B cell (primary cell): ENCODE measurements around the gene PTP4A1. TPM values are rescaled to one million over a fixed set of nuclear protein-coding genes. Genes with fewer than 3 reads are reported as not detected.

Experiments used
- ATAC-seq: fragments of 200-7000 bp; cut with Tn5 transposase; one replicate; pipeline ENCODE4 v1.10.0; 2021; ENCODE audit warnings: low read depth, mild to moderate bottlenecking, moderate number of reproducible peaks, moderate library complexity
- CTCF ChIA-PET: fragments of 350-600 bp; sonication (Branson Sonifier 250); formaldehyde crosslinking; loops from one replicate; lab custom pipeline; 2021; ENCODE audit warnings: antibody characterized with exemption, inconsistent platforms; lab: Charles Lee
- POLR2A ChIA-PET: fragments of 350-600 bp; sonication (Branson Sonifier 250); formaldehyde crosslinking; loops from one replicate; lab custom pipeline; 2021; ENCODE audit warnings: antibody characterized with exemption; lab: Charles Lee
- DNase-seq: peaks from one replicate; pipeline ENCODE4 v3.0.0; 2013
- H2AFZ ChIP-seq: 2 replicates; pipeline ENCODE4 v1.6.1; 2012; ENCODE audit warnings: mild to moderate bottlenecking, low read depth, low read length; ENCODE audit not compliant: insufficient read depth, poor library complexity, severe bottlenecking
- H3K27ac ChIP-seq, 2 donors: 1 replicate in 1 of 2; 2 replicates in 1 of 2; pipeline ENCODE4 v1.5.1; 2012 to 2013; ENCODE audit warnings: low read length in 2 of 2, mild to moderate bottlenecking in 2 of 2, moderate library complexity in 1 of 2
- H3K27me3 ChIP-seq, 4 experiments: fragments of 200-600 bp in 1 of 4; sonication (generic) in 1 of 4; replicated peaks in 1 of 4; 1 replicate in 2 of 4; 2 replicates in 2 of 4; pipeline versions ENCODE4 v1.6.1 to v1.7.0; 2013 to 2016; ENCODE audit warnings: low read length in 3 of 4, mild to moderate bottlenecking in 2 of 4, mixed read lengths in 1 of 4, moderate library complexity in 1 of 4; ENCODE audit not compliant: insufficient read depth in 4 of 4, control insufficient read depth in 3 of 4; ENCODE audit errors: control extremely low read depth in 1 of 4
- H3K36me3 ChIP-seq, 2 experiments: replicated peaks in 1 of 2; 1 replicate in 1 of 2; 2 replicates in 1 of 2; pipeline versions ENCODE4 v1.6.1 to v1.7.1; 2013; ENCODE audit warnings: low read length in 1 of 2; ENCODE audit not compliant: insufficient read depth in 2 of 2, control insufficient read depth in 1 of 2; ENCODE audit errors: control extremely low read depth in 1 of 2, extremely low read depth in 1 of 2
- H3K4me1 ChIP-seq, 2 donors: fragments of 200-600 bp in 1 of 2; sonication (generic) in 1 of 2; 1 replicate in 1 of 2; 2 replicates in 1 of 2; pipeline versions ENCODE4 v1.5.1 to v1.6.1; 2013 to 2017; ENCODE audit warnings: low read length in 2 of 2; ENCODE audit not compliant: control insufficient read depth in 2 of 2, insufficient read depth in 2 of 2
- H3K4me2 ChIP-seq: replicated peaks from 2 replicates; pipeline ENCODE3; 2012; ENCODE audit warnings: mild to moderate bottlenecking, low read depth, low read length; ENCODE audit not compliant: poor library complexity, severe bottlenecking
- H3K4me3 ChIP-seq, 5 experiments: fragments of 200-600 bp in 1 of 5; sonication (generic) in 1 of 5; 1 replicate in 3 of 5; 2 replicates in 2 of 5; pipeline versions ENCODE4 v1.5.1 to v1.7.0; 2011 to 2016; ENCODE audit warnings: low read length in 4 of 5, mild to moderate bottlenecking in 4 of 5, low read depth in 2 of 5, control low read depth in 1 of 5, moderate library complexity in 1 of 5; ENCODE audit not compliant: insufficient read depth in 1 of 5; ENCODE audit errors: control extremely low read depth in 1 of 5, extremely low read depth in 1 of 5
- H3K79me2 ChIP-seq: fragments of 200-600 bp; sonication (generic); one replicate; pipeline ENCODE4 v1.6.0; 2016; ENCODE audit warnings: low read length; ENCODE audit not compliant: control insufficient read depth, insufficient read depth
- H3K9ac ChIP-seq: fragments of 200-600 bp; sonication (generic); 2 replicates; pipeline ENCODE4 v1.6.1; 2017; ENCODE audit warnings: mild to moderate bottlenecking, low read length, moderate library complexity
- H3K9me3 ChIP-seq, 3 donors: one replicate each; pipeline versions ENCODE4 v1.6.1 to v1.7.1; 2013; ENCODE audit warnings: low read length in 2 of 3; ENCODE audit not compliant: control insufficient read depth in 2 of 3, insufficient read depth in 1 of 3; ENCODE audit errors: control extremely low read depth in 1 of 3
- H4K20me1 ChIP-seq: 2 replicates; pipeline ENCODE4 v1.6.0; 2012; ENCODE audit warnings: mild to moderate bottlenecking, low read length; ENCODE audit not compliant: insufficient read depth, control insufficient read depth, poor library complexity, severe bottlenecking
- H3K27ac Mint-ChIP-seq: one replicate; pipeline ENCODE4 v1.8.0; 2021; ENCODE audit warnings: mixed read lengths
- H3K27me3 Mint-ChIP-seq: one replicate; pipeline ENCODE4 v1.8.0; 2021; ENCODE audit warnings: mixed read lengths
- H3K4me1 Mint-ChIP-seq: one replicate; pipeline ENCODE4 v1.8.0; 2021; ENCODE audit warnings: mixed read lengths
- H3K4me3 Mint-ChIP-seq: one replicate; pipeline ENCODE4 v1.8.0; 2021; ENCODE audit warnings: mixed read lengths
- H3K9me3 Mint-ChIP-seq: one replicate; pipeline ENCODE4 v1.8.0; 2022; ENCODE audit warnings: mixed read lengths; ENCODE audit not compliant: insufficient read depth
- CTCF ChIP-seq: fragments of 200-600 bp; IDR thresholded peaks from one replicate; pipeline ENCODE4 v1.8.0; 2022; ENCODE audit warnings: antibody characterized with exemption, mild to moderate bottlenecking
- EZH2 ChIP-seq: IDR thresholded peaks from 2 replicates; pipeline ENCODE4 v1.6.1; 2012; ENCODE audit warnings: borderline replicate concordance, low read depth, mild to moderate bottlenecking, moderate library complexity, low read length; ENCODE audit not compliant: insufficient read depth, poor library complexity, severe bottlenecking
- WGBS: methylation state at CpG from one replicate; pipeline ENCODE4 v1.1.5; 2013; ENCODE audit warnings: missing lambda C conversion rate; ENCODE audit not compliant: insufficient coverage; 5-methylcytosine and 5-hydroxymethylcytosine counted together
- intact Hi-C: fragments of 100-400 bp; cut with micrococcal nuclease; formaldehyde crosslinking; loops from one replicate; pipeline ENCODE4 v1.10.0; 2022
- polyA plus RNA-seq: library from polyadenylated mRNA; depleted of rRNA; stranded (reverse); fragments of >200 nt; gene quantifications from 2 replicates; pipeline ENCODE4 v1.2.3, GENCODE V29; 2012
- total RNA-seq, 2 donors: library from RNA; stranded (reverse); fragments of 120-200 nt in 1 of 2; gene quantifications; 1 replicate in 1 of 2; 2 replicates in 1 of 2; pipeline versions ENCODE4 v1.2.3 to v1.2.4, GENCODE V29; 2013 to 2022

PTP4A1 gene
- total and polyA plus RNA-seq, 2 donors (not counting 1 experiment from before 2014, with no cell fraction given) = 33.7 to 80.6 TPM

DNA sequence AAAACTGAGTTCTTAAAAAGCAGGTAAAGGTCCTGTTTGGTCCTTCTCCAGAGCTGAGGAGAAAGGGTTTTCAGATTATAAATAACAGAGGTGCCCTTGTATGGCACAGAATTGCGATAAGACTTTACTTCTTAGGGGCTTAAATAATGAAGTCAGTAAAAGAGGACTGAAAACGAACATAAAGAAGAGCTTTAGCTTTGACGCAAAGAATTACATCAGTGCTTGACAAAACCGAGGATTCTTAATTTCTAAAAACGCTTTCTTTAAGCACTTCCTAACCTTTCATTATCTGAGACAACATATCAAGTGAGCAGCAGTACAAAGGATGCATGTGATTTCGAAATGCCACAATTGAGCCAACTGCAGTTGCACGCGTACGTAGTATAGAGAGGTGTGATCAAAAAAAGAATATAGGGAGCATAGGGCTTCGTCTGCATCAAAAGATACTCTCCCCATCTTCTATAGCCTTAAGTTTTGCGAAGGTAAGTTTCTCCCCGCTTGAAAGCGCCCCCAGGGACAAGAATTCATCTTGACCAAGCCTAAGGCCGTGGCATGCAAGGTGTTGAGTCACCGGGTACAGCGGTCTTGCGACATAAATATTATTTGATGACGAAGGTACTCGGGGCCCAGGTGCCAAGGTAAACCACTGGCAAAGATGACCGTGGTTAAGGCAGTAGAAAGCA lies 778 bp upstream of the PTP4A1 start:
- Mint-ChIP-seq H3K9me3 (no peaks in the 10 kb centered on the region), H3K27ac (peak overlapping the region; percentile 100), H3K4me1 (peaks cover 30% of the 10 kb centered on the region), H3K4me3 (peak overlapping the region; percentile 87), H3K27me3 (no peaks in the 10 kb centered on the region)
- H3K36me3 ChIP-seq = peaks cover 0 to 3% of the 10 kb centered on the region in 2 experiments
- H3K27ac ChIP-seq = peak overlapping the region; percentile 94 to 99
- intact Hi-C loops = loop anchor here (2.0 to 10.0 kb wide), 3 partner anchors 116 to 1287 kb away; partner anchors contain the start of gene KHDRBS2
- ATAC-seq (peak; percentile 5), DNase-seq (no peak)
- H3K4me2 ChIP-seq = peak overlapping the region; percentile 86
- CTCF ChIA-PET = interaction anchor here (1.5 kb wide), 1 partner anchor 193 kb away, joined by 3 read pairs; no protein-coding TSS in a partner anchor
- H3K27me3 ChIP-seq = peaks cover 0 to 2% (median 0%) of the 10 kb centered on the region in 4 experiments
- H4K20me1 ChIP-seq = peaks cover 32% of the 10 kb centered on the region
- H3K9ac ChIP-seq = peak overlapping the region; percentile 98
- H2AFZ ChIP-seq = peak overlapping the region; percentile 87
- H3K4me3 ChIP-seq = peak overlapping the region; percentile 61 to 94 (median 88)
- H3K4me1 ChIP-seq = peaks cover 16 to 19% of the 10 kb centered on the region in 2 donors
- WGBS = 25% methylated on average over 13 of the region's 20 CpGs
- TF ChIP-seq EZH2 = no peak
- TF ChIP-seq CTCF = no peak
- peaks cover 29% of the 10 kb centered on the region for H3K79me2 ChIP-seq
- H3K9me3 ChIP-seq = no peaks in the 10 kb centered on the region
- POLR2A ChIA-PET = no interaction called here

DNA sequence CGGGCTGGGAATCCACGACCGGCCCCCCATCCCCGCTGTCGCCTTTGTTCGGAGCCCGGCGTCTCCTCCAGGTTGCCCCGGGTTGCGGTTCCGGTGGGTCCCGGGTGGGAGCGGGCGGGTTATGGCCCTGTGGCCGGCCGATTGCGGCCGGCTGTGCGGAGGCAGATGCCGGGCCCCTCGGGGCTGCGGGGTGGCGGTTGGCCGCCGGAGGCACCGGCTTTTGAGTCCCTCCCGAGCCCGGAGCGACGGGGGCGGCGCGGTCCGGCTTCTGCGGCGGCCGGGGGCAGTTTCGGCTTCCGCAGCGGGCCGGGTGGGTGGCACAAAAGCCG lies 431 bp downstream of the PTP4A1 start:
- Mint-ChIP-seq H3K4me3 (peak overlapping the region; percentile 87), H3K4me1 (peaks cover 31% of the 10 kb centered on the region), H3K27ac (peak overlapping the region; percentile 100), H3K9me3 (no peaks in the 10 kb centered on the region), H3K27me3 (no peaks in the 10 kb centered on the region)
- POLR2A ChIA-PET = interaction anchor here (2.5 kb wide), 1 partner anchor 63 kb away, joined by 13 read pairs; the partner anchor contains the start of gene PHF3
- ATAC-seq (peak; percentile 4), DNase-seq (no peak)
- Histone ChIP-seq H4K20me1 (peaks cover 40% of the 10 kb centered on the region), H3K27me3 (peaks cover 0 to 2% (median 0%) of the 10 kb centered on the region in 4 experiments), H3K4me1 (peaks cover 16 to 19% of the 10 kb centered on the region in 2 donors), H2AFZ (peak overlapping the region; percentile 64), H3K9ac (peak overlapping the region; percentile 98), H3K4me2 (peak overlapping the region; percentile 86), H3K27ac (peak overlapping the region; percentile 98 to 99), H3K36me3 (peaks cover 5 to 13% of the 10 kb centered on the region in 2 experiments), H3K4me3 (peak overlapping the region; percentile 57 to 94 (median 86)), H3K79me2 (peaks cover 41% of the 10 kb centered on the region), H3K9me3 (no peaks in the 10 kb centered on the region)
- CTCF ChIA-PET = interaction anchor here (0.9 to 2.4 kb wide), 3 partner anchors 25 to 192 kb away, joined by 3 to 22 read pairs (median 14); partner anchors contain the start of gene PHF3
- WGBS = under 1% methylated on average over 42 of the region's 42 CpGs
- TF ChIP-seq CTCF (no peak), EZH2 (no peak)
- intact Hi-C loops = loop anchor here (1.0 to 10.0 kb wide), 5 partner anchors 26 to 1288 kb away; partner anchors contain the start of gene KHDRBS2
